HEK293T (cell line): ENCODE data around the gene MYRF.

Experiments
- ARNT ChIP-seq: fragments of 450-650 bp; IDR thresholded peaks from 2 replicates; pipeline ENCODE4 v1.6.1; 2017; ENCODE audit warnings: mild to moderate bottlenecking
- BHLHE40 ChIP-seq: fragments of 450-650 bp; IDR thresholded peaks from 2 replicates; pipeline ENCODE4 v1.6.1; 2016; ENCODE audit warnings: mild to moderate bottlenecking, moderate library complexity, borderline replicate concordance
- ELF4 ChIP-seq: fragments of 450-650 bp; IDR thresholded peaks from 2 replicates; pipeline ENCODE4 v1.6.1; 2017; ENCODE audit warnings: antibody characterized with exemption
- FOXA1 ChIP-seq: fragments of 450-650 bp; IDR thresholded peaks from 2 replicates; pipeline ENCODE4 v1.6.1; 2016; ENCODE audit warnings: mild to moderate bottlenecking
- FOXK2 ChIP-seq: fragments of 450-650 bp; IDR thresholded peaks from 2 replicates; pipeline ENCODE4 v1.6.1; 2016; ENCODE audit warnings: mild to moderate bottlenecking
- FOXM1 ChIP-seq: fragments of 450-650 bp; IDR thresholded peaks from 2 replicates; pipeline ENCODE4 v1.6.1; 2017; ENCODE audit warnings: mild to moderate bottlenecking, borderline replicate concordance
- HDGF ChIP-seq: fragments of 450-650 bp; IDR thresholded peaks from 2 replicates; pipeline ENCODE4 v1.6.1; 2017; ENCODE audit warnings: antibody characterized with exemption, borderline replicate concordance
- L3MBTL2 ChIP-seq: fragments of 450-650 bp; conservative IDR thresholded peaks from 2 replicates; pipeline ENCODE4 v1.6.1; 2016; ENCODE audit warnings: mild to moderate bottlenecking
- LEF1 ChIP-seq: fragments of 450-650 bp; IDR thresholded peaks from 2 replicates; pipeline ENCODE4 v1.6.1; 2017; ENCODE audit warnings: mild to moderate bottlenecking, borderline replicate concordance
- NFRKB ChIP-seq: fragments of 450-650 bp; IDR thresholded peaks from 2 replicates; pipeline ENCODE4 v1.6.1; 2016; ENCODE audit warnings: mild to moderate bottlenecking, moderate library complexity
- PKNOX1 ChIP-seq: fragments of 450-650 bp; IDR thresholded peaks from 2 replicates; pipeline ENCODE4 v1.6.1; 2016
- SP1 ChIP-seq: fragments of 450-650 bp; IDR thresholded peaks from 2 replicates; pipeline ENCODE4 v1.6.1; 2017
- SUZ12 ChIP-seq: fragments of 450-650 bp; IDR thresholded peaks from 2 replicates; pipeline ENCODE4 v1.6.1; 2016; ENCODE audit warnings: mild to moderate bottlenecking

GRCh38 chr11:61833926-61834277 is 81.5 kb downstream of the MYRF start:
- no peak for TF ChIP-seq FOXA1
- no peak for TF ChIP-seq LEF1
- TF ChIP-seq FOXM1: no peak
- no peak for TF ChIP-seq ARNT
- TF ChIP-seq HDGF: no peak
- no peak for TF ChIP-seq BHLHE40
- no peak for TF ChIP-seq ELF4
- TF ChIP-seq SP1: no peak
- no peak for TF ChIP-seq FOXK2
- TF ChIP-seq L3MBTL2: no peak
- TF ChIP-seq NFRKB: no peak
- no peak for TF ChIP-seq SUZ12
- TF ChIP-seq PKNOX1: no peak
